Activated gamma-delta T cell (primary cell): ENCODE measurements around the gene ANKMY2.
"Not testable (repeated sequence)": the region's sequence is repeated elsewhere in the genome, so short reads cannot be mapped to it uniquely, and the experiment has no call there.

ENCODE experiments used
- DNase-seq: peaks from one replicate; lab custom pipeline; 2025; lab: John Stamatoyannopoulos, UW
- total RNA-seq, 2 donors: gene quantifications; one replicate each; lab custom pipeline; 2026; lab: John Stamatoyannopoulos, UW

Gene ANKMY2
- 37.5 to 38.6 reads per million in 2 donors for total RNA-seq

DNA sequence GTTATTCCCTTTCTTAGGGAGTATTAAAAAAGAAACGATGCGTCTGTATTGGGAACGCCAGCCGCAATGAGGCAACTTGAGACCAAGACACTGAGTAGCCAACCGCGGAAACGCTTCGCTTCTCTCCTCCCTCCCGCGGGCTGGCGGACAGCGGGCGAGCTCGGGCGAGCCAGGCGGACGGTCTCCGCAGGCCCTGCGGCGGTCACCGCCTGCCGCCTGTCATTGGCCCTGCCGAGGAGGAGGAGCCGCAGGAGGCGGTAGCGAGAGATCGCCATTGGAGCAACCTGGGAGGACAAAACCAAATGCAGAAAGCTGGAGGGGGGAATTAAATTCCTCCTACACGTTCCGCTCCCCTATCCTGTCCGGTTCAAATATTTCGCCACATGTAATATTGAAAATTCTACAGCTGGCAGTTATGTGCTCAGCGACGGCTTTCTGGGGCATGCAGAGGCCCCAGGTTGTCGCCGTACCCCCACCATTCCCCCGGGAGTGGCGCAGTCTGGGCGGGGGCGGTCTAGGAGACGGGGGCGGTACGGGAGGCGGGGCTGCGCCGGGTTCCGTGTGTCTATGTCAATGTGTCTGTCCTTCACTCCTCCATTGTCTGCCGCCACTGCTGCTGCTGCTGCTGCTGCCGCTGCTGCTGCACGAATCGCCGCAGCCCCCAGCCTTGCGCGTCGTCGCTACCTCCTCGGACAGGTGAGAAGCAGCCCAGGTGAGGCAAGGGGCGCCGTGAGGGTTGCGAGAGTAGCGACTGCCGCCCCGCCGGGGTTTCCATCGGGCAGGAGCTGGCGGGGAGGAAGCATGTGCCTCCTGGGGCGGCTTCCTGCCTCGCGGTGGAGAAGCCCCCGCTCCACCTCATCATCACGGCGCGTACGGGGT lies at the start of gene ANKMY2, which contains the start of gene BZW2:
Gene ANKMY2 (minus strand): TSS at position 162 of the 879 bp plus-strand sequence. CDS start 181 bp downstream, outside the sequence.
Gene BZW2 (plus strand): TSS at position 589 of the 879 bp plus-strand sequence. CDS start 19,263 bp downstream, outside the sequence.
- DNase-seq = peak; percentile 87

DNA sequence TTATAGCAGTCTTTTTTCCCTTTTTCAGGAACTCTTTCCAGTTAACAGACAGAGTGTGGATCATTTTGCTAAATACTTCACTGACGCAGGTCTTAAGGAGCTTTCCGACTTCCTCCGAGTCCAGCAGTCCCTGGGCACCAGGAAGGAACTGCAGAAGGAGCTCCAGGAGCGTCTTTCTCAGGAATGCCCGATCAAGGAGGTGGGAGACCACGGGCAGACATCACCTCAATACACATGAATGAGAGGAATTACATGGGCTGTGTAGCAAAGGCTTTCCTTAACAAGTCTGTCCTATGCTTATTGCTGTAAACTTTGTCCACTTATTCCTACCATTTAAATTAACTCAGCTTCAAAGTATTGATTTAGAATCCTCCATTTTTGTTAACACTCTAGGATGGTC lies 49.3 kb upstream of the ANKMY2 start:
- DNase-seq = no peak

DNA sequence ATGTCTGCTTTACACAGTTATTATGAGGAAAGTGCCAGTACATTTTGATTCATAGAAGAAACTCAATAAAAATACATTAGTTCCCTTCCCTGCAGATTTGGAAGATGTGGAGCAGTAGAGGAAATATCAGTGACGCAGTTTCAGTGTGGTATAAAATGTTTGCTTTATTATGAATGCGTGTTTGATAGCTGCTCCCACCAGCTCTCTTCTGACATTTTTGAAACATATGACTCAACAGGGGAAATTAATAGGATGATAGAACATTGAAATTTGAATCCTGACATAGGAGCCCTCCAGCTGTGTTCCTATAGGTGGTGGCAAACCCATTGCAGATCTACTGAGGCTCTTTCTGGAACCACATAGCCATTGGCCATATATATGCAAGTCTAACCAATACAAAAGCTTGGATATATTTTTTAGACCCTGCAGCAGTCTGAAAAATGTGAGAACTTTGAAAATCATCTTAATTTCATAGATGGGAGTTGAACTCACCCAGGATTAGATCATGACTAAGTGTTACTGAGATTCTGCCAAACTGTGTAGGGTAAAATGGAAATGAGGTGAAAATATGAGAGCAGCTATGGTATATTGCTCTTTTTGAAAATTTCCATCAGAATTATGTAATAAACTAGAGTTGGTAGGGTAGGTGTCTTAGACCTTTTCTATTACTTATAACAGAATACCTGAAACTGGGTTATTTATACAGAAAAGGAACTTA lies 48.2 kb upstream of the ANKMY2 start:
- no peak for DNase-seq

DNA sequence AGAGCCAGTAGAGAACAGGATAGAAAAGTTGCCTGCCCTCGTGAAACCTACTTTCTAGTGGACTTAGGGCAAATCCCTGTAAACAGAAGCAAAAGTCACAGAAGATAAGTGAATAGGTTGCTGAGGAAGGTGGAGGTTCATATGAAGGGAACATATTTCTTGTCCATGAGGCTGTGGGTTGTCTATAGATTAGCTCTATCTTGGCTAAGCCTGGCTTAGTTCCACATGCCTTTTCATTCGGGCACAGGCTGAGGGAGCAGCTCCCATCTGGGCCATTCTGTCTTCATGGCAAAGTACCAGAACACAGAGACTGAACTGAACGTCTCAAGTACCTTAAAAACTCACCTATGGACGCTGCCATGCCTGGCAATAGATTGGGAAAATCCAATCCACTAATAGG lies 45.7 kb upstream of the ANKMY2 start:
- DNase-seq = no peak

DNA sequence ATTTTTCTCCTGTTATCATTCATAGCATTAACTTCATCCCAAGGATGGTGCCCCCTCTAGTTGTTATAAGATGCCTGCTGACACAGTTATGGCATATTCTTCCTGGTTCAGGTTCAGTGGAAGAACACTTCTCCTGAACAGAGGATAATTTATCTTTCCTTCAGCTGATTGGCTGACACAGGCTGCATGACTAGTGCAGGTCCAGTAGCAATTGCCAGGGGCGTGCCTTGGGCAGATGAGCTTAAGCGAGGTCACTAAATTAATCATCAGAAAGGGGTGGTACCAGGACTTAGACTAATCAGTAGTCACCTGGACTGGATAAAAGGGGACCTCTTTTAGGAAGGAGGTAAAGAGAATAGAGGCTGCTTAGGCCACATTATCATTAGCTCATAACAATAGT lies 42.7 kb upstream of the ANKMY2 start:
- no peak for DNase-seq

DNA sequence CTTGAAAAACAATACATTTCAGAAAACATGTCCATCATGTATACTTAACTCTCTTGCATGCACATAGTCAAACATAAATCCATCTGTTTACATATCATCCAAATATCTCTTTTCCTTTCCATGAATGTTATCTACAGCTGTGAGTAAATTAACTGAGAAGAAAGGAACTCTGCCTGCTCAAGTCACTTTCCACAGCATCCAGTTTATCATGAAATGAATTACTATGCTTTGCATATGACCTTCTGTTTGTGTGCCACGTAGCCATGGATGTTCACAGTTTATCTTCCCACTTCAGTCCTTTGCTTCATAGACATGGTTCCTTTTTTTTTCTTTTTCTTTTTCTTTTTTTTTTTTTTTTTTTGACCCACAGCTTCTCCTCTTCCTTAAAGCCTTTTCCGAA lies 40.0 kb upstream of the ANKMY2 start:
- no peak for DNase-seq

DNA sequence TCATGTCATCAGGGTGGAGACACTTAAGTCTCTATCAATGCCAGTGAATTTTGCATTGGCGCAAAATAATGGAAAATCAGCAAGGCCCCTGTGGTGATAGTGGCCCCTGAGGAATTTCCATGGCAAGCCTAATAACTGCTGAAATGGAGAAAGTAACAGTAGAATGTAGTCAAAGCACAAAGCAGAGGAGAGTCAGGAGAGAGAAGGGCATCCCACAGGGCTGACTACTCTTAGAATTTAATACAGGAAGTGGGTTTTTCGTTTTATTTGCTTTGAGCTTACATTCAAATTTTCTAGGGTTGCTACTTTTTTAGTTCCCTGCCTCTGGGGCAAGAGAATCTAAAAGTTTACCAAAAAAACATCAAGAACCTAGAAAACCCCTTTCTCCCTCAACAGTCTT lies 39.4 kb upstream of the ANKMY2 start:
- DNase-seq = no peak

DNA sequence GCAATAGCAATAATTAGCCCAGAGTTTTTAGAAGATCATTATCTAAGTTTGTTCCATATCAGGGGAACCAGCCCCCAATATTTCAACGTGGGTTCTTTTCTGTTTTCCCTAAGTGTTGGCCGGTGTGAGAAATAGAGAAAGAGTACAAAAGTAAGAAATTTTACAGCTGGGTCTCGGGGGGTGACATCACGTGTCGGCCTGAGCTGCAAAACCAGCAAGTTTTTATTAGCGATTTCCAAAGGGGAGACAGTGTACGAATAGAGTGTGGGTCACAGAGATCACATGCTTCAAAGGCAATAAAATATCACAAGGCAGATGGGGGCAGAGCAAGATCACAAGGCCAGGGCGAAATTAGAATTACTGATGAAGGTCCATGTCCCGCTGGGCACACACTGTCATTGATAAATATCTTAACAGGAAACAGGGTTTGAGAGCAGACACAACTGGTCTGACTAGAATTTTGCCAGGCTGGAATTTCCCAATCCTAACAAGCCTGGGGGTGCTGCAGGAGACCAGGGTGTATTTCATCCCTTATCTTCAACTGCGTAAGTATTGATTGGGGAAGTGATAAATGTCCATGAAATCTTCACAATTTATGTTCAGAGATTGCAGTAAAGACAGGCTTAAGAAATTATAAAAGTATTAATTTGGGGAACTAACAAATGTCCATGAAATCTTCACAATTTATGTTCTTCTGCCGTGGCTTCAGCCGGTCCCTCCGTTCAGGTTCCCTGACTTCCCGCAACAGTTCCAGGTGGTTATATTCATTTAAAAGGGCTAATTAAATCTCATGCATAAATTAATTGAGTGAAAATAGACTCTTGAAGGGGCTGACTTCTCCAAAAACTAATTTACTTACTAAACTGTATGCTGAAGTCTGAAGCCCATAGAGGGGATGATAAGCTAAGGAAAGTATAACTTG lies 33.4 kb upstream of the ANKMY2 start:
- DNase-seq = not testable (repeated sequence)

DNA sequence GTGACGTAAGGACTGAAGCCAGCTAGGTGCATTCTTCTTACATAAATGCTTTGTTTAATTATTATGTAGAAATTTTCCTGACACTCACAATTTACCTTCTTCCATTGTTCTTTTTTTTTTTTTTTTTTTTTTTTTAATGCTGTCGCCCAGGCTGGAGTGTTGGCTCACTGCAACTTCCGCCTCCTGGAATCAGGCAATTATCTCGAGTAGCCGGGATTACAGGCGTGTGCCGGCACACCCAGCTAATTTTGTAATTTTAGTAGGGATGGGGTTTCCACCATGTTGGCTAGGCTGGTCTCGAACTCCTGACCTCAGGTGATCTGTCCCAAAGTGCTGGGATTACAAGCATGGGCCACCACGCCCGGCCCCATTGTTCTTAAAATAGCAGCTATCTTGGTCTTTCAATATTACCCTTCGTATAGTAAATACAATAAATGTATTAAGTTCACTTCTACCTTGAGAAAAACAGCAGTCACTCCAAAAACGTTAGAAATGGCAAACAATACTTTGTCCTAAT lies 32.5 kb upstream of the ANKMY2 start:
- no peak for DNase-seq

DNA sequence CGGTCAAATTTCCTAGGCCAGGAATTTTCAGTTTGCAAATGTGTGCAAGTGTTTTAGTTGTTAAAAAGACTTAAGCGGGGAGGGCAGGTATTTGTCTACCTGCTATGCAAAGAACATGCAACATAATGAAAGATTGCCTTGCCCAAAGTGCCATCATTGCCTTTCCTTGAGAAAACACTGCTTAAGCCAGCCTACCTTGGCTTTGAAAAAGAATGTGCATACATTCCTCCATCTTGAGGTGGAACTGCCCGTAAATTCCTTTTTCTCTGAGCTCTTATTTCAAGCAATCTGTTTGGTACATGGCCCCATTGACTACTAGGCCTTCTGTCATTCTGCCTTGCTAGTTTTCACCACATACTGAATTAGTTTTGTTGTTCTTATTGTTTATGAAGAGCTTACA lies 29.7 kb upstream of the ANKMY2 start:
- DNase-seq = no peak

DNA sequence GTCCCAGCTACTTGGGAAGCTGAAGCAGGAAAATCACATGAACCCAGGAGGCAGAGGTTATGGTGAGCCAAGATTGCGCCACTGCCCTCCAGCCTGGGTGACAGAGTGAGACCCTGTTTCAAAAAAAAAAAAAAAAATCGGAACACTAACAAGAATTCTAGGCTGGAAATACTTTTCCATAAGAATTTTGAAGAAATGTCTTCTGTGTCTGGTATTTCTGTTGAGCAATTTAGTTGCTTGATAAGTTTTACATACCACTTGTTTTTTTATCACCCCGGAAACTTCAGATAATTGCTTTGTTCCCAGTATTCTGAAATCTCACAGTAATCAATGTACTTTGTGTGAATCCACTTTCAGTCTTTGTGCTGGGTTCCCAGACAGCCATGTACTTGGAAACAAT lies 26.3 kb upstream of the ANKMY2 start:
- no peak for DNase-seq

DNA sequence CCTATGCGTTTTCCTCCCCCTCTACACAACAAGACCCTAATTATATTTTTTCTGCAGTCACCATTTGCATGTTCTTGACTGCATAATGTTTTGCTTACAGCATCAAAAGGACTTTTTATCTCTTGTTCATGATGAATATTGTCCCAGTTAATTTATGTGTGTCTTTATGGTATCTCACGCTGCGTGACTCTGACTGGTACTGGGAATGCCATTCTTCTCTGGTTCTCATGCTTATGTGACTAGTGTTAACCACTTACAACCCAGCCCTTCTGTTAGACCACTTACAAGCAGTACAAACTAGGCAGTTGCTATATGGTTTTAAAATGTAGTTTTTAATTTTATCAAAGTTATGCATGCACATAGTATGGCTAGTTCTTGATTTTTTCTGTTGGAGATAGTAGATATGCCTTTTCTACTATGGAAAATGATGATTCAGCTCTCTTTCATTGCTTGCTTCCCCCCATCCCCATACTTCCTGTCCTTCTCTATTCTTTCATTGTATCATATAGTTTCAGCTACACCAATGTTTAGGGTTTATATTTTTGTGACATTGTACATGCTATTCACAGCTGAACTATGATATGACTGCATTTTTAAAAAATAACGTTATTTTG lies 25.3 kb upstream of the ANKMY2 start:
- DNase-seq = no peak

DNA sequence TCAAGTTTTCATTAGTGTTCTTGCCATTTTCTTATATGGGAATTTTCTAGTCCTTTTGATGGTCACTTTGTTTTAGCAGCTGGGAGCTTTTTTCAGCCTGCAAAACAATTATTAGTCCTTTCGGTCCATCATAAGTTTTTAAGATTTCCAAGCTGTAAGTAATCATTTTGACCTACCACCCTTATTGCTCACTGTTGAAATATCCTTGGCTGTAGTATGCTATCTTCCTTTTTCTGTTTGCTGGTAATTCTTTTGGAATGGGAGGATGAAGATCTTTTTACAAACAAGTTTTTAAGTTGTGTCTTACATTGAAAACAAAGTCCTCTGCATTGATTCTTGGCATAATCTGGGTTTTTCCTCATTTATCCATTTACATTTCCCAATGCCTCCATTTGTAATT lies 24.5 kb upstream of the ANKMY2 start:
- no peak for DNase-seq

DNA sequence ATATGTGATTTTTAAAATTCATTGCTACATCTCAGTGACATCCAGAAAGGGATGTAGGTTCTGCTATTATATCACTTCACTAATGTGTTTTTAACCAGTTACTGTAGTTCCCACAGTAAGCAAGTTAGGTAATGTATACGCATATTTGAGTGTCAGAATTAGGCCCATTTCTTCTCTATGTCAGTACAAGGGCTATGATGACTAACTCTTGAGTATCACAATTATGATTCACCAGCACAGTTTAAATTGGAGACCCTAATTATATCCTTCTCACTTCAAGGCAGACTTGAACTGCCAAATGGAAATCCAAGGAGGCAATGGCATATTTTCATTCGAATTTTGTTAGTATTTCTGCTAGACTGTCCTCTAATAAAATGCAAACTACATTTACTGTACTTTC lies 24.0 kb upstream of the ANKMY2 start:
- no peak for DNase-seq

DNA sequence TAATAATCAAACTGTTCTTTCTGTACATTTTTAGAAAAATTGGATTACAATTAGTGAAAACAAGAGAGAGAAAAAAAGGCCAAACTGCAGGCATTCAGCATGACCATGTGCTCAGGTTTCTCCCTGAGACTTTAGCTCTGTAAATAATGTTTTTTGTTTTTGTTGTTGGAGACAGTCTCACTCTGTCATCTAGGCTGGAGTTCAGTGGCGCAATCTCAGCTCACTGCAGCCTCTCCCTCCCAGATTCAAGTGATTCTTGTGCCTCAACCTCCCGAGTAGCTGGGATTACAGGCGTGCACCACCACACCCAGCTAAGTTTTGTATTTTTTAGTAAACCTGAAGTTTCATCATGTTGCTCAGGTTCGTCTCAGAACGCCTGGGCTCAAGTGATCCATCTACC lies 23.4 kb upstream of the ANKMY2 start:
- no peak for DNase-seq

DNA sequence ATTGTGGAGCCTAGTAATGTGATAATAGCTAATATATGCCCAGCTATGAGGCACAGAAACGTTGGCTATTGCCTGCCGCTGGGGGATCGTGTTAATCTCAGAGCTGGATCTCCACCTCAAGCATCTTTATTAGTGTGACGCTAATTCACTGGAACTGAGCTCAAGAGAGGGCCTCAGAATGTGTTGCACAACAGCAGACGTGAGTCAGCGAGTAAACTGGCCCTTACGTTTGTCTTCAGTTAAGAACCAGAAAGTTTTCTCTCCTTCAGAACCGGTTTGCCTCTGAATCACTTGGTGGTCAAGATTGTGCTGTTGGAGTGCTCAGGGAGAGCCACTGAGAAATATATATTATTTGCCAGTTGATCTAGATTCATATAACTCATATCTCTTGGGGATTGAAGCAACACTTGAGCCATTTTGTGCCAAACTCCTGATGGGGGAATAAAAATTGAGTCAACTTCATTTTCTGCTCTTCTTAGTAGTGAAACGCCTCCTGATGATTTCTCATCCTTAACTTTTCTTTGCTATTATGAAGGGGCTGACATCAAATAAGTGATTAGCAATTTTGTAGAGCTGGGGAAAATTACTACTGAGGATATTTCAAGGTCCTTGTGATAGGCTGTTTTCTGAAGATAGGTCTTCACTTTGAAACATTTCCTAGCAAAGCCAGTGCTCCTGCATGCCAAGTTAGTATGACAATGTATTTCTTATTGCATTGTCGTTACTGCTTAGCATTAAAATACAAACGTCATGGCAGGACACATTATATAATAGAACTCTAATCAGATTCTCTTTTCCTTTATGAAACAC lies 22.7 kb upstream of the ANKMY2 start:
- DNase-seq = no peak

DNA sequence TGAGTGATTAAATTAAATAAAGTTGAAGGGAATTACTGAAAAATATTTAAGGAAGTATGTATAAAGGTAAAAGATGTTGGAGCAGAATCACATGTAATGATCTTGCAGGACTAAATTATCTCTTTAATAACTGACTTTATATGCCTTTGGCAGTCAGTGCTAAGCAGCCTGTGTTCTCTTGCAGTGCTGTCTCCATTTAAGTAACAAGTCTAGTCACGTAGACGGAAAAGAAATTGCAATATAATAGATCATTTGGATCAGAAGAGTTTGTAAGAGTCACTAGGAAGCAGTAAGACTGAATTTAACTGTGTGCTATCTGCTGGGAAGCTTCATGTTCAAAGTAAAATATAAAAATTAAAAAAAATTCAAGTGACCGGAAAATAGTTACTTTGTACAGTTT lies 21.8 kb upstream of the ANKMY2 start:
- DNase-seq = no peak

DNA sequence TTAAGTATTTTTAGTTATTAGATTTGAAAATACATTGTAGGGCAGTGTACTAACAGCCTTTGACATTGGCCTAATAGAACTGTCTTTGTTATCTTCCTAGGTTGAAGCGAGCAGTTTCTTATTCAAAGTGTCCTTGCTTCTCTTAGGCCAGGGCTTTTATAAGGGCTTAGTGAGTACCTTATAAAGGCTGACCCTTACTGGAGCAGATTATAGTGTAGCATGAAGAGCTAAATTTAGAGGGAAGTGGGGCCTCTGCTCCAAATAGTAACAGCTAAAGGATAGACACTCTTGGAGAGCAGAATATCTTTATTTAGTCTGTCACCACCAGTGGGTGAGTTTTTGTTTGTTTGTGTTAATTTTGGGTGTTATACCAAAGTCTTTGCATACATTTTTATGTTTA lies 16.4 kb upstream of the ANKMY2 start:
- DNase-seq = no peak

DNA sequence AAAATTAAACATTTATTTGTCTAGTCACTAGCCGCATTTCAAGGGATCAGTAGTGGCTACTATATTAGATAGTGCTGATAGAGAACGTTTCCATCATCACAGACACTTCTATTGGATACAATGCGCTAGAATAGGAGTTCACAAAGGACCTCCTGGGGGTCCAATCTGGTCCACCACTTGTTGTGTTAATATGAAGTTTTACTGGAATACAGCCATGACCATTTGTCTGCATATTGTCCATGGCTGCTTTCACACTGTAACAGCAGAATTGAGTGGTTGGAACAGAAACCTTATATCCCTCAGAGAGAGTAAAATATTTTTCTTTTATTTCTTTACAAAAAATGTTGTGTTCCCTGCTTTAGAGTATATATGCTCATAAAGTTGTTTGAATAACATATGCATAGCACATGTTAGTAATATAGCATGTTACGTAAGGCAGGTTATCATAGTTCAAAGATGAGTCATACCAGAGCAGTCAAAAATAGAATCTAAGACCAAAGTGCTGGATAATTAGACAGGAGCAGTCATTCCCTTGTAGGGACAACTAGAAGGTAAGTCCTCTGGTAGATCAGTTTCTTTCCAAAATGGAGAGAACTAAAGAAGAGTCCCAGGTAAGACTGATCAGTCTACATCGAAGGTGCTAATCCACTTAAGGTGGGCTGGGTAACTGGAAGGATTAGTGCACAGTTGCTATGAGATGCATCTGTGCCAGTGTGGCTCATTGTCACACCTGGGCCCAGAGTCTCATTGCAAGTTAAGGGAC lies 15.3 kb upstream of the ANKMY2 start:
- DNase-seq = no peak
